Measurements from ENCODE around the gene TMEM9.

The TMEM9 gene

GRCh38 chr1:201137024-201137392 is 17.3 kb downstream of the TMEM9 start:
- peaks cover 4% of the 10 kb centered on the region; the same call in 1 of the 2 replicates for H3K36me3 ChIP-seq (ENCODE audit: control insufficient read depth, insufficient read depth, low read length)
- no peaks in the 10 kb centered on the region for H3K27me3 ChIP-seq (replicated peaks; ENCODE audit: control insufficient read depth, insufficient read depth, low read length)
- H3K4me3 ChIP-seq (replicated peaks; ENCODE audit: low read depth, low read length): no peak overlapping the region
- no peak for DNase-seq (ENCODE audit: extremely low read depth, insufficient read length)
- TF ChIP-seq CTCF (IDR thresholded peaks at IDR 0.05; ENCODE audit: insufficient read depth, low read length, poor library complexity, severe bottlenecking): no peak

GRCh38 chr1:201136355-201137023 is 17.8 kb downstream of the TMEM9 start:
- no peak for DNase-seq (ENCODE audit: extremely low read depth, insufficient read length)
- H3K4me3 ChIP-seq (replicated peaks; ENCODE audit: low read depth, low read length): no peak overlapping the region
- no peak for TF ChIP-seq CTCF (IDR thresholded peaks at IDR 0.05; ENCODE audit: insufficient read depth, low read length, poor library complexity, severe bottlenecking)

GRCh38 chr1:201134405-201134804 is 19.9 kb downstream of the TMEM9 start:
- Histone ChIP-seq H3K4me3 (replicated peaks; ENCODE audit: low read depth, low read length) (no peak overlapping the region), H3K36me3 (ENCODE audit: control insufficient read depth, insufficient read depth, low read length) (peaks cover 3% of the 10 kb centered on the region; the same call in 1 of the 2 replicates), H3K27me3 (replicated peaks; ENCODE audit: control insufficient read depth, insufficient read depth, low read length) (no peaks in the 10 kb centered on the region)
- TF ChIP-seq CTCF (IDR thresholded peaks at IDR 0.05; ENCODE audit: insufficient read depth, low read length, poor library complexity, severe bottlenecking): no peak
- no peak for DNase-seq (ENCODE audit: extremely low read depth, insufficient read length)

More at GRCh38 chr1:201136355-201137023, 17.8 kb downstream of the TMEM9 start:
- no peaks in the 10 kb centered on the region for H3K27me3 ChIP-seq (replicated peaks; ENCODE audit: control insufficient read depth, insufficient read depth, low read length)
- peaks cover 4% of the 10 kb centered on the region; the same call in 1 of the 2 replicates for H3K36me3 ChIP-seq (ENCODE audit: control insufficient read depth, insufficient read depth, low read length)

- DNase-seq (ENCODE audit: extremely low read depth, insufficient read length): no peak
- H3K27me3 ChIP-seq (replicated peaks; ENCODE audit: control insufficient read depth, insufficient read depth, low read length): no peaks in the 10 kb centered on the region
- H3K4me3 ChIP-seq (replicated peaks; ENCODE audit: low read depth, low read length): no peak overlapping the region
- TF ChIP-seq CTCF (IDR thresholded peaks at IDR 0.05; ENCODE audit: insufficient read depth, low read length, poor library complexity, severe bottlenecking): no peak
- peaks cover 1% of the 10 kb centered on the region; the same call in 1 of the 2 replicates for H3K36me3 ChIP-seq (ENCODE audit: control insufficient read depth, insufficient read depth, low read length)
These were observed 22.9 kb downstream of the TMEM9 start for GRCh38 chr1:201131398-201131797.

GRCh38 chr1:201128962-201129361 is 25.3 kb downstream of the TMEM9 start:
- DNase-seq (ENCODE audit: extremely low read depth, insufficient read length): no peak
- Histone ChIP-seq H3K27me3 (replicated peaks; ENCODE audit: control insufficient read depth, insufficient read depth, low read length) (no peaks in the 10 kb centered on the region; the same call in 1 of the 2 replicates), H3K36me3 (ENCODE audit: control insufficient read depth, insufficient read depth, low read length) (no peaks in the 10 kb centered on the region), H3K4me3 (replicated peaks; ENCODE audit: low read depth, low read length) (no peak overlapping the region)
- no peak for TF ChIP-seq CTCF (IDR thresholded peaks at IDR 0.05; ENCODE audit: insufficient read depth, low read length, poor library complexity, severe bottlenecking)

All from GM06990 (cell line).